ENCODE results near the gene USP12.
"Not testable (repeated sequence)": the region's sequence is repeated elsewhere in the genome, so short reads cannot be mapped to it uniquely, and the experiment has no call there.

The USP12 gene

DNA sequence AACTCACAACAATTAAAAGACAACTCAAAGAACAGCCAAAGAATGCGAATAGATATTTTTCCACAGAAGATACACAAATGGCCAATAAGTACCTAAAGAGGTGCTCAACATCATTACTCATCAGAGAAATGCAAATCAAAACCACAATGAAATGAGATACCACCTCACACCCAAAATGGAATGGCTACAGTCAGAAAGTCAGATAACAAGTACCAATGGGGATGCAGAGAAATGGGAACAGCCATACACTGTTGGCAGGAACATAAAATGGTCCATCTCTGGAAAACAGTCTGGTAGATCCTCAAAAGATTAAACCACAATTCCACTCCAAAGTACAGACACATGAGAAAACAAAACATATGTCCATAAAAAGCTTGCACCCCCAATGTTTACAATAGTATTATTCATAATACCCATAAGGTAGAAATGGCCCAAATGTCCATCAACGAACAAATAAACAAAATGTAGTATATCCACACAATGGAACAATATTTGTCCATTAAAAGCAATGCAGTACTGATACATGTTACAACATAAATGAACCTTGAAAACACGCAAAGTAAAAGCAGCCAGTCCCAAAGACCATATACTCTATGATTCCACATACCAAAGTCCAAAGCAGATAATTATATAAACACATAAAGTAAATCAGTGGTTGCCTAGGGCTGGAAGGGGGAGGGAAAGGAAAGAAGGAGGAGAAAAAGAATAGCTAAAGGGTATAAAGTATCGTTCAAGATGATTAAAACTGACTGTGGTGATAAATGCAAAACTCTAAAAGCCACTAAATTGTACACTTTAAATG, 19.6 kb downstream of the USP12 start:
- DNase-seq (ENCODE audit: low spot score) (no peak), FAIRE-seq (no peak)

DNA sequence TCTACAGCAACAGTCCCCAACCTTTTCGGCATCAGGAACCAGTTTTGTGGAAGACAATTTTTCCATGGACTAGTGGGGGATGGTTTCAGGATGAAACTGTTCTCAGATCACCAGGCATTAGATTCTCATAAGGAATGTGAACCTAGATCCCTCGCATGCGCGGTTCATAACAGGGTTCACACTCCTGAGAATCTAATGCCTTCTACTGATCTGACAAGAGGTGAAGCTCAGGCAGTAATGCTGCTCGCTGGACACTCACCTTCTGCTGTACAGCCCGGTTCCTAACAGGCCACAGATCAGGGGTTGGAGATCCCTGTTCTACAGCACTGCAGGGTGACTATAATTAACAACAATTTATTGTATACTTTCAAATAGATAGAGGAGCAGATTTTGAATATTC, 21.9 kb downstream of the USP12 start:
- FAIRE-seq = no peak
- DNase-seq (ENCODE audit: low spot score) = no peak

DNA sequence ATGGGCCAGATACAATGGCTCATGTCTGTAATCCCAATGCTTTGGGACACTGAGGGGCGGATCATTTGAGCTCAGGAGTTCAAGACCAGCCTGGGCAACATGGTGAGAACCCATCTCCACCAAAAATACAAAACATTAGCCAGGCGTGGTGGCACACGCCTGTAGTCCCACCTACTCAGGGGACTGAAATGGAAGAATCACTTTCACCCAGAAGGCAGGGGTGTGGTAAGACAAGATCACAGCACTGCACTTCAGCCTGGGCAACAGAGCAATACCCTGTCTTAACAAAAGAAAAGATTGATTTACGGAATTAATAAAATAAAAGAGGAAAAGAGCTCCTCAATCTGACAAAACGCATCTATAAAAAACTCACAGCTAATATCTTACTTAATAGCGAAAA, 22.7 kb downstream of the USP12 start:
- DNase-seq (ENCODE audit: low spot score) = no peak
- FAIRE-seq = no peak

- no peak for FAIRE-seq
- no peak for DNase-seq (ENCODE audit: low spot score)
These were observed 24.0 kb downstream of the USP12 start for GRCh38 chr13:27147530-27148170.

- FAIRE-seq = no peak
- DNase-seq (ENCODE audit: low spot score) = no peak
These were observed 29.9 kb downstream of the USP12 start for GRCh38 chr13:27141746-27142145.

DNA sequence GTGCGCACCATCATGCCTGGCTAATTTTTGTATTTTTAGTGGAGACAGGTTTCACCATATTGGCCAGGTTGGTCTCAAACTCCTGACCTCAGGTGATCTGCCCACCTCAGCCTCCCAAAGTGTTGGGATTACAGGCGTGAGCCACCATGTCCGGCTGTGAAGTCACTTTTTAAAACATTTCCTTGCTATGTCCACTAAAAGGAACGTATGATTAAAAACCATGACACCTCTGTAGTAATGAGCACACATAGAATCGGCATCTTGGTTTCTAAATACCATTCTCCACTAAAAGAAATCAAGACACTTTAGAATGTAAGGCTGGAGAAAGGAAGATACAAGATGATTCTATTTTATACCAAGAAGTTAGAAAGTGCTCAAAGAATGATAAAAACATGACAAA, 30.5 kb downstream of the USP12 start:
- not testable (repeated sequence) for FAIRE-seq; DNase-seq (ENCODE audit: low spot score)

GRCh38 chr13:27140060-27140459, 31.6 kb downstream of the USP12 start:
- no peak for DNase-seq (ENCODE audit: low spot score)
- FAIRE-seq = no peak

DNA sequence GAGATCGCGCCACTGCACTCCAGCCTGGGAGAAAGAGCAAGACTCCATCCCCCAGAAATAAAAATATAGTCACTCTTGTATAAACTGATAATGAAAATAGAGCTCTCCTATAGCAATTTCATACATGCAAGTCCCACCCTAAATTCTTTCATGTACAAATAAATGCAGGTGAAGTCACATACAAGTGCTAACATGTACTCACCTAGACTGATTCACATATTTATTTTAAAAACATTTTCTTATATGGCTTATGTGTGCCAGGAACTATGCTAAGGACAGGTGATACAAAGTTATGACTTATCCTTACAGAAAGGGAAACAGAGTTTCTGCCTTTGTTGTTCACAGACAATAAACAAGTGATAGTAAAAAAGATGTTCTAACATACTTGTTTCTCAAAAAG, 32.0 kb downstream of the USP12 start:
- FAIRE-seq (no peak), DNase-seq (ENCODE audit: low spot score) (no peak)

DNA sequence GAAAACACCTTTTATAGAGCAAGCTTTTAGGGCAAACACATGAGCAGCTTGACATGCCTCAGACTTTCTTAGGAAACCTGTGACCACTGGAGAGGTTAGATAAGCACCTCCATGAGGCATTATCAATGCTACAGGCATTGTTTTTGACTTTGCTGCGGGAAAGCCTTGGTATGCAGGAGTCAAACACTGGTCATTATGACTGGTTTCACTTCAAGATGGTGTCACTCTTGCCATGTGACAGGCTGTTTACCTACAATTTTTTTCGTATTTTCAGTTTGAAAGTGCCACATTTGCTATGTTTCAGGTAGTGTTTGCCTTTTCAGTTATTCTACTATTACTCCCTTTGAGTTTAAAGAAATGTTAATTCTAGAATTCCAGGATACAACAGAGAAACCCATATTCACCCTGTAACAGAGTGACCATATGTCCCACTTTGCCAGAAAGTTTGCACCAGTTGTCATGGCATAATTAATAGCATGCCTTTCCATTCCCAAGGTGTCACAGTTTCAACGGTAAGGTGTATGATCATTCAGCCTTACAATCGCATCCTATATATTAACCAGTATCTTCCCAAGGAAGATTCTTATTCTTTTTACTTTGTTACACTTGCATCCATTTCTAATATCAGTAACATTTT, 33.0 kb downstream of the USP12 start:
- no peak for DNase-seq (ENCODE audit: low spot score)
- FAIRE-seq = no peak

GRCh38 chr13:27137759-27138158, 33.9 kb downstream of the USP12 start:
- no peak for FAIRE-seq
- DNase-seq (ENCODE audit: low spot score) = no peak

- FAIRE-seq = no peak
- no peak for DNase-seq (ENCODE audit: low spot score)
These were observed 36.6 kb downstream of the USP12 start for GRCh38 chr13:27135023-27135422.

DNA sequence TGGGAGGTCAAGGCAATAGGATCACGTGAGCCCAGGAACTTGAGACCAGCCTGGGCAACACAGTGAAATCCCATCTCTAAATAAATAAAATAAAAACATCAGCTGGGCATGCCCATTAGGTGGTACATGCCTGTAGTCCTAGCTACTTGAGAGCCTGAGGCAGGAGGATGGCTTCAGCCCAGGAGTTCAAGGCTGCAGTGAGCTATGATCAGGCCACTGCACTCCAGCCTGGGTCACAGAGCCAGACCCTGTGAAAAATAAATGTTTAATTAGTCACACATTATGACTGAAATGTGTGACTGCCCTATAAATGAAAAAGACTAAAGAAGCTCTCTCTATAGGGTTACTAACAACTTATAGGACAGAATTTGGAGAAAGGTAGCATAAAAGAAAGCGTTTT, 37.7 kb downstream of the USP12 start:
- DNase-seq (ENCODE audit: low spot score) (no peak), FAIRE-seq (no peak)

- DNase-seq (ENCODE audit: low spot score) = no peak
- FAIRE-seq = no peak
These were observed 39.1 kb downstream of the USP12 start for GRCh38 chr13:27132538-27132937.

DNA sequence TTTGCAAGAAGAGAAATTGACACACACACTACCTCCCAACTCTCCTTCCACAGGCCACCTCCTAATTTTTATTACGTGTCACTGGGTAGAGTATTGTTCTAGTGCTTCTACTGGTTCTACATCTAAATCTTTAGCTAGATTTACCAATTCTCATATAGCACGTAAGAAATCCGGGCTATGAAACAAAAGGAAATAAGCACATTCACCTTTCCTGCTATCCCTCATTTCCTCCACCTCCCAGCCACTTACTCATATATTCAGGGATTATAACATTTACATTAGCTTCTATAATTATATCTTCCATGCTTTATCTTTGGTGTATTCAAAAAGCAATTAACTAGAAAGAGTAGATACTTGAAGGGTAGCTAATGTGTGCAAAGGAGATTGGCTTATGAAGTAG, 39.7 kb downstream of the USP12 start:
- FAIRE-seq = no peak
- no peak for DNase-seq (ENCODE audit: low spot score)

DNA sequence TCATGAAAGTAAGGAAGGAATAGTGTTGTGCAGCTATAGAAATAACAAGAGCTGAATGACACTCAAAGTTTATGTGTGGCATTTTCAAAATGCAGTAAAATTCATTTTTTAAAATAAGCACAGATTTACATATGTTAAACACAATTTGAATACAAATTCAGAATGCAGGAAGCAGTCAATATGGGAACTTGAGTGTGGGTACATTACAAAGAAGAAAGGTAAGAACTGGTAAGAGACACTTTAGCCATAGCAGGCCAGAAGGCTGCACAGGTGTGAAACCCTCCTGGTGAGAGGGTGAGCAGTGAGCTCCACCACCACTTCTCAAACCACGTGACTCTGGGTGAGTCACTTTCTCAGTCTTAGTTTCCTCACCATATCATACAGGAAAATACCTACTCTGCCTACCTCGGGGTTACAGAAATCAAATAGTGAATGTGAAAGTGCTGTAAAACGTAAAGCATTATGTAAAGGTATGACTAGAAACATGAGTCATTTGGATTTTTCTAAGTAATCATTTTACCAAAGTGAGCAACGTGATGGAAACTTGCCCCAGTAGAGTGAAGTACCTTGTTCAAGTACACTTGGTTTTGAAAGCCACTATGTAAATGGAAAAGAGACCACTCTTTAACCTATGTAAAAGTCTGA, 40.5 kb downstream of the USP12 start:
- FAIRE-seq = no peak

DNA sequence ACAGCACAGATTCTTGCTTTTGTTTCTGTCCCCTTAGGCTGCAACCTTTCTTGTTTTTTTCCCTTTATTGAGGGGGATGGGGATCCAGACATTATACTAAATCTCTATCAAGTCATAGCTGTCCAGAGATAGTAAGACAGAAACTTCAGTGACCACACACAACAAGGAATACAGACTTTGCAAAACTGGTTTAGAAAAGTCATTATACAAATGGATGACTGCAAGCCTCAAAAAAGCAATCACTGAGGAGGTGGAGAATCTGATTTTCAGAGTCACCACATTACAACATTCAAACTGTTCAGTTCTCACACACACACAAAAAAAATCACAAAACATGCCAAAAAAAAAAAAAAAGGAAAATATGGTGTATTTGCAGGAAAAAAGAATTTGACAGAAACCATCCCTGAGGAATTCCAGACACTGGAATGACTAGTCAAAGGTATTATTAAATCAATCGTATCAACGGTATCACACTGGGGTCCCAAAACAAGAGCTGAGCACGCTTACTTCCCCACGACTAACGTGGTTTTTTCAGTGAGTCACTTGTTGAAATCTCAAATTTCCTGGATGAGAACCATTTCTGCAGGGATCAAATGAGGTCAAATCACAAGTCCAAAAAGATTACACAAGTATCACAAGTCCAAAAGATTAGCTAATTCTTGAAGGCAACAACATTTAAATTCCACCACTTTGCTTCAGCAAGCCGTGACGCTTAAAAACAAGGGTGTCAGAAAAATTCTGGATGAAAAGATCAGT, 41.2 kb downstream of the USP12 start:
- FAIRE-seq (no peak), DNase-seq (ENCODE audit: low spot score) (no peak)

More for the DNA sequence above, 40.5 kb downstream of the USP12 start:
- peak; percentile 14 for DNase-seq (ENCODE audit: low spot score)

DNA sequence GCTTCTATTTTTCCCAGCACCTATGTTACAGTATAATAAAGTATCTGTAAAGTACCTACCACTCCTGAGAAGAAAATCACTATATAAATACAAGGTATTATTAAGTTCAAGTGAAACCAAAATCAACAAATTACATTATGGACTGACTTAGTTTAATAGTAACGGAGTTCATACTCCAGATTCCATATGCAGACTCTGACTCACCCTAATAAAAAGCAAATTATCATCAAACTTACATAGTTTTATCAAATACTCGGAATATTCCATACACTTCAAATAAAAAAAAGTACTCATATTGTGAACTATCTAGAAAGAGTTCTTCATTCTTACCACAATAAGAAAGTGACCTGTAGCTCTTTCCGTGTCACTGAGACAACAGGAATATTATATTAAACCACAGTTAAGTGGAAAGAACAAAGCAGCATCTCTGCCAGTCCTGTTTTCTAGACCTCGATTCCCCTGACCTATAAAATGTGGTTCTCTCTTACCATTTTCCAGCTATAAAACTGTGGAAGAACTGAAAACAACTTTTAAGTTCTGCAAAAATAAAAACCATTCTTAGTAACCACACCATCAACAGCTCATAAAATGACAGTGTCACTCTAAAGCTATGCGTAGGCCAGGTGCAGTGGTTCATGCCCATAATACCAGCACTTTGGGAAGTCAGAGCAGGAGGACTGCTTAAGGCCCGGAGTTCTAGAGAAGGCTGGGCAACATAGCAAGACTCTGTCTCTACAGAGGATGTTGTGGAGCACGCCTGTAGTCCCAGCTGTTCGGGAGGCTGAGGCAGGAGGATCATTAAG, 42.6 kb downstream of the USP12 start:
- no peak for FAIRE-seq
- DNase-seq (ENCODE audit: low spot score) = no peak

GRCh38 chr13:27126859-27127258, 44.8 kb downstream of the USP12 start:
- FAIRE-seq (no peak), DNase-seq (ENCODE audit: low spot score) (no peak)

DNA sequence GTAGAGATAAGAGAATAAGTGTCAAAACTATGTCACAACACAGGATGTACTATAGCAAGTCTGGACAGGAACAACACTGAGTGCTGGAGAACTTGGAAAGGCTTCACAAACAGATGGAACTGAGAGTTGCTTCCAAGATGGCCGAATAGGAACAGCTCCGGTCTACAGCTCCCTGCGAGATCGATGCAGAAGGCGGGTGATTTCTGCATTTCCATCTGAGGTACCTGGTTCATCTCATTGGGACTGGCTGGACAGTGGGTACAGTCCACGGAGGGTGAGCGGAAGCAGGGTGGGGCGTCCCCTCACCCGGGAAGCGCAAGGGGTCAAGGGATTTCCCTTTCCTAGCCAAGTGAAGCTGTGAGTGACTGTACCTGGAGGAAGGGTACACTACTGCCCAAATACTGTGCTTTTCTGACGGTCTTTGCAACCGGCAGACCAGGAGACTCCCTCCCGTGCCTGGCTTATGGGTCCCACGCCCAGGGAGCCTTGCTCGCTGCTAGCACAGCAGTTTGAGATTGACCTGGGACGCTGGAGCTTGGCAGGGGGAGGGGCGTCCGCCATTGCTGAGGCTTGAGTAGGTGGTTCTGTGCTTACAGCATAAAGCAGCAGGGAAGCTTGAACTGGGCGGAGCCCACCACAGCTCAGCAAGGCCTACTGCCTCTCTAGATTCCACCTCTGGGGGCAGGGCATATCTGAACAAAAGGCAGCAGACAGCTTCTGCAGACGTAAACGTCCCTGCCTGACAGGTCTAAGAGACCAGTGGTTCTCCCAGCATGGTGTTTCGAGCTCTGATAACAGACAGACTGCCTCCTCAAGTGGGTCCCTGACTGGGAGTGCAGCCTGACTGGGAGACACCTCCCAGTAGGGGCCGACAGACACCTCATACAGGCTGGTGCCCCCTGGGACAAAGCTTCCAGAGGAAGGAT, 46.0 kb downstream of the USP12 start:
- DNase-seq (ENCODE audit: low spot score) = no peak

More for the DNA sequence above, 46.0 kb downstream of the USP12 start:
- no peak for FAIRE-seq
